B cell (primary cell): Measurements from ENCODE around the gene KMT2C. TPM values are rescaled to one million over a fixed set of nuclear protein-coding genes. Genes with fewer than 3 reads are reported as not detected.

Experiments used
- ATAC-seq: fragments of 200-7000 bp; cut with Tn5 transposase; one replicate; pipeline ENCODE4 v1.10.0; 2021; ENCODE audit warnings: low read depth, mild to moderate bottlenecking, moderate number of reproducible peaks, moderate library complexity
- CTCF ChIA-PET: fragments of 350-600 bp; sonication (Branson Sonifier 250); formaldehyde crosslinking; loops from one replicate; lab custom pipeline; 2021; ENCODE audit warnings: antibody characterized with exemption, inconsistent platforms; lab: Charles Lee
- POLR2A ChIA-PET: fragments of 350-600 bp; sonication (Branson Sonifier 250); formaldehyde crosslinking; loops from one replicate; lab custom pipeline; 2021; ENCODE audit warnings: antibody characterized with exemption; lab: Charles Lee
- DNase-seq: peaks from one replicate; pipeline ENCODE4 v3.0.0; 2013
- H2AFZ ChIP-seq: 2 replicates; pipeline ENCODE4 v1.6.1; 2012; ENCODE audit warnings: mild to moderate bottlenecking, low read depth, low read length; ENCODE audit not compliant: insufficient read depth, poor library complexity, severe bottlenecking
- H3K27ac ChIP-seq, 2 donors: 1 replicate in 1 of 2; 2 replicates in 1 of 2; pipeline ENCODE4 v1.5.1; 2012 to 2013; ENCODE audit warnings: low read length in 2 of 2, mild to moderate bottlenecking in 2 of 2, moderate library complexity in 1 of 2
- H3K27me3 ChIP-seq, 4 experiments: fragments of 200-600 bp in 1 of 4; sonication (generic) in 1 of 4; replicated peaks in 1 of 4; 1 replicate in 2 of 4; 2 replicates in 2 of 4; pipeline versions ENCODE4 v1.6.1 to v1.7.0; 2013 to 2016; ENCODE audit warnings: low read length in 3 of 4, mild to moderate bottlenecking in 2 of 4, mixed read lengths in 1 of 4, moderate library complexity in 1 of 4; ENCODE audit not compliant: insufficient read depth in 4 of 4, control insufficient read depth in 3 of 4; ENCODE audit errors: control extremely low read depth in 1 of 4
- H3K36me3 ChIP-seq, 2 experiments: replicated peaks in 1 of 2; 1 replicate in 1 of 2; 2 replicates in 1 of 2; pipeline versions ENCODE4 v1.6.1 to v1.7.1; 2013; ENCODE audit warnings: low read length in 1 of 2; ENCODE audit not compliant: insufficient read depth in 2 of 2, control insufficient read depth in 1 of 2; ENCODE audit errors: control extremely low read depth in 1 of 2, extremely low read depth in 1 of 2
- H3K4me1 ChIP-seq, 2 donors: fragments of 200-600 bp in 1 of 2; sonication (generic) in 1 of 2; 1 replicate in 1 of 2; 2 replicates in 1 of 2; pipeline versions ENCODE4 v1.5.1 to v1.6.1; 2013 to 2017; ENCODE audit warnings: low read length in 2 of 2; ENCODE audit not compliant: control insufficient read depth in 2 of 2, insufficient read depth in 2 of 2
- H3K4me2 ChIP-seq: replicated peaks from 2 replicates; pipeline ENCODE3; 2012; ENCODE audit warnings: mild to moderate bottlenecking, low read depth, low read length; ENCODE audit not compliant: poor library complexity, severe bottlenecking
- H3K4me3 ChIP-seq, 5 experiments: fragments of 200-600 bp in 1 of 5; sonication (generic) in 1 of 5; 1 replicate in 3 of 5; 2 replicates in 2 of 5; pipeline versions ENCODE4 v1.5.1 to v1.7.0; 2011 to 2016; ENCODE audit warnings: low read length in 4 of 5, mild to moderate bottlenecking in 4 of 5, low read depth in 2 of 5, control low read depth in 1 of 5, moderate library complexity in 1 of 5; ENCODE audit not compliant: insufficient read depth in 1 of 5; ENCODE audit errors: control extremely low read depth in 1 of 5, extremely low read depth in 1 of 5
- H3K79me2 ChIP-seq: fragments of 200-600 bp; sonication (generic); one replicate; pipeline ENCODE4 v1.6.0; 2016; ENCODE audit warnings: low read length; ENCODE audit not compliant: control insufficient read depth, insufficient read depth
- H3K9ac ChIP-seq: fragments of 200-600 bp; sonication (generic); 2 replicates; pipeline ENCODE4 v1.6.1; 2017; ENCODE audit warnings: mild to moderate bottlenecking, low read length, moderate library complexity
- H3K9me3 ChIP-seq, 3 donors: one replicate each; pipeline versions ENCODE4 v1.6.1 to v1.7.1; 2013; ENCODE audit warnings: low read length in 2 of 3; ENCODE audit not compliant: control insufficient read depth in 2 of 3, insufficient read depth in 1 of 3; ENCODE audit errors: control extremely low read depth in 1 of 3
- H4K20me1 ChIP-seq: 2 replicates; pipeline ENCODE4 v1.6.0; 2012; ENCODE audit warnings: mild to moderate bottlenecking, low read length; ENCODE audit not compliant: insufficient read depth, control insufficient read depth, poor library complexity, severe bottlenecking
- H3K27ac Mint-ChIP-seq: one replicate; pipeline ENCODE4 v1.8.0; 2021; ENCODE audit warnings: mixed read lengths
- H3K27me3 Mint-ChIP-seq: one replicate; pipeline ENCODE4 v1.8.0; 2021; ENCODE audit warnings: mixed read lengths
- H3K4me1 Mint-ChIP-seq: one replicate; pipeline ENCODE4 v1.8.0; 2021; ENCODE audit warnings: mixed read lengths
- H3K4me3 Mint-ChIP-seq: one replicate; pipeline ENCODE4 v1.8.0; 2021; ENCODE audit warnings: mixed read lengths
- H3K9me3 Mint-ChIP-seq: one replicate; pipeline ENCODE4 v1.8.0; 2022; ENCODE audit warnings: mixed read lengths; ENCODE audit not compliant: insufficient read depth
- CTCF ChIP-seq: fragments of 200-600 bp; IDR thresholded peaks from one replicate; pipeline ENCODE4 v1.8.0; 2022; ENCODE audit warnings: antibody characterized with exemption, mild to moderate bottlenecking
- EZH2 ChIP-seq: IDR thresholded peaks from 2 replicates; pipeline ENCODE4 v1.6.1; 2012; ENCODE audit warnings: borderline replicate concordance, low read depth, mild to moderate bottlenecking, moderate library complexity, low read length; ENCODE audit not compliant: insufficient read depth, poor library complexity, severe bottlenecking
- WGBS: methylation state at CpG from one replicate; pipeline ENCODE4 v1.1.5; 2013; ENCODE audit warnings: missing lambda C conversion rate; ENCODE audit not compliant: insufficient coverage; 5-methylcytosine and 5-hydroxymethylcytosine counted together
- intact Hi-C: fragments of 100-400 bp; cut with micrococcal nuclease; formaldehyde crosslinking; loops from one replicate; pipeline ENCODE4 v1.10.0; 2022
- polyA plus RNA-seq: library from polyadenylated mRNA; depleted of rRNA; stranded (reverse); fragments of >200 nt; gene quantifications from 2 replicates; pipeline ENCODE4 v1.2.3, GENCODE V29; 2012
- total RNA-seq, 2 donors: library from RNA; stranded (reverse); fragments of 120-200 nt in 1 of 2; gene quantifications; 1 replicate in 1 of 2; 2 replicates in 1 of 2; pipeline versions ENCODE4 v1.2.3 to v1.2.4, GENCODE V29; 2013 to 2022

KMT2C gene
- total and polyA plus RNA-seq, 2 donors (not counting 1 experiment from before 2014, with no cell fraction given): 14.9 to 171 TPM

- intact Hi-C loops: no loop called here
- POLR2A ChIA-PET: no interaction called here
Measured at GRCh38 chr7:152203095-152203494, 232.7 kb downstream of the KMT2C start.

GRCh38 chr7:152202056-152202455 is 233.7 kb downstream of the KMT2C start:
- ChIA-PET CTCF (no interaction called here), POLR2A (no interaction called here)
- intact Hi-C loops: no loop called here
- Mint-ChIP-seq H3K9me3 (no peaks in the 10 kb centered on the region), H3K27ac (no peak overlapping the region), H3K4me1 (no peaks in the 10 kb centered on the region), H3K27me3 (no peaks in the 10 kb centered on the region), H3K4me3 (no peak overlapping the region)
- Histone ChIP-seq H3K4me3 (no peak overlapping the region), H3K4me1 (no peaks in the 10 kb centered on the region), H3K27me3 (no peaks in the 10 kb centered on the region), H3K79me2 (no peaks in the 10 kb centered on the region), H3K27ac (no peak overlapping the region), H3K9me3 (no peaks in the 10 kb centered on the region), H3K9ac (no peak overlapping the region), H3K36me3 (peaks cover 17 to 21% of the 10 kb centered on the region in 2 experiments), H4K20me1 (no peaks in the 10 kb centered on the region), H3K4me2 (no peak overlapping the region), H2AFZ (no peak overlapping the region)
- DNase-seq: no peak
- ATAC-seq: no peak
- WGBS: no CpG with 5 or more reads among the region's 3 CpGs
- TF ChIP-seq EZH2 (no peak), CTCF (no peak)

More at GRCh38 chr7:152203095-152203494, 232.7 kb downstream of the KMT2C start:
- no peaks in the 10 kb centered on the region for H3K9me3 Mint-ChIP-seq
- ATAC-seq (no peak), DNase-seq (no peak)
- H3K27ac ChIP-seq: no peak overlapping the region
- H3K4me3 ChIP-seq: no peak overlapping the region
- no peak overlapping the region for H3K9ac ChIP-seq
- CTCF ChIA-PET: interaction anchor here (0.5 kb wide), 1 partner anchor 504 kb away, joined by 3 read pairs; no protein-coding TSS in a partner anchor
- H3K4me1 Mint-ChIP-seq: no peaks in the 10 kb centered on the region
- no peak overlapping the region for H3K4me2 ChIP-seq
- H3K36me3 ChIP-seq: peaks cover 15 to 21% of the 10 kb centered on the region in 2 experiments
- H3K27me3 ChIP-seq: no peaks in the 10 kb centered on the region
- WGBS: no CpG with 5 or more reads among the region's 3 CpGs
- no peaks in the 10 kb centered on the region for H3K4me1 ChIP-seq
- H3K9me3 ChIP-seq: no peaks in the 10 kb centered on the region
- H2AFZ ChIP-seq: no peak overlapping the region
- H3K79me2 ChIP-seq: no peaks in the 10 kb centered on the region
- TF ChIP-seq EZH2: no peak
- no peak for TF ChIP-seq CTCF
- no peaks in the 10 kb centered on the region for H4K20me1 ChIP-seq
- no peak overlapping the region for H3K4me3 Mint-ChIP-seq
- no peak overlapping the region for H3K27ac Mint-ChIP-seq
- H3K27me3 Mint-ChIP-seq: no peaks in the 10 kb centered on the region
